ENCODE measurements around the gene ADK. TPM values are rescaled to one million over a fixed set of nuclear protein-coding genes. Genes with fewer than 3 reads are reported as not detected.

Gene ADK
- total RNA-seq, 1 experiment from 2014 or later: 159 TPM

- BruUV-seq (replicated peaks): no TSS peak
- CTCF ChIA-PET: no interaction called here
- TF ChIP-seq CTCF (conservative IDR thresholded peaks at IDR 0.05): no peak
- TF ChIP-seq EZH2 (IDR thresholded peaks at IDR 0.05; ENCODE audit: low read depth): no peak
- no peaks in the 10 kb centered on the region for H4K20me1 ChIP-seq (ENCODE audit: insufficient read depth)
- H3K36me3 ChIP-seq (ENCODE audit: low read depth): no peaks in the 10 kb centered on the region
- H3K4me1 ChIP-seq (replicated peaks; ENCODE audit: insufficient read depth): no peaks in the 10 kb centered on the region
- no peak overlapping the region for H3K27ac ChIP-seq
- H3F3A ChIP-seq (ENCODE audit: insufficient read depth, low read depth): no peaks in the 10 kb centered on the region
- H3K4me3 ChIP-seq: no peak overlapping the region
- POLR2A ChIA-PET (ENCODE audit: unreplicated experiment): no interaction called here
- no peaks in the 10 kb centered on the region for H3K9me3 ChIP-seq (ENCODE audit: insufficient read depth, low read depth)
- no peaks in the 10 kb centered on the region for H3K9me2 ChIP-seq (ENCODE audit: insufficient read depth)
- H2AFZ ChIP-seq: no peak overlapping the region
- intact Hi-C loops (cut with micrococcal nuclease; ENCODE audit: unreplicated experiment): no loop called here
- no peak for DNase-seq
- no peaks in the 10 kb centered on the region for H3K27me3 ChIP-seq (ENCODE audit: insufficient read depth, low read depth)
- no peaks in the 10 kb centered on the region for H3K79me2 ChIP-seq (ENCODE audit: low read depth)
- no peak overlapping the region for H3K4me2 ChIP-seq
Measured at GRCh38 chr10:74750848-74751274, 599.8 kb downstream of the ADK start.

GRCh38 chr10:74752371-74753040, 601.5 kb downstream of the ADK start:
- no peak overlapping the region for H2AFZ ChIP-seq
- H3K4me3 ChIP-seq: no peak overlapping the region
- DNase-seq: no peak
- no peaks in the 10 kb centered on the region for H3F3A ChIP-seq (ENCODE audit: insufficient read depth, low read depth)
- no peak for TF ChIP-seq CTCF (conservative IDR thresholded peaks at IDR 0.05)
- no peaks in the 10 kb centered on the region for H3K9me2 ChIP-seq (ENCODE audit: insufficient read depth)
- ChIA-PET POLR2A (ENCODE audit: unreplicated experiment) (interaction anchor here (0.7 kb wide), 1 partner anchor 336 kb away, joined by 4 read pairs; no protein-coding TSS in a partner anchor), CTCF (no interaction called here)
- no peaks in the 10 kb centered on the region for H3K79me2 ChIP-seq (ENCODE audit: low read depth)
- no peaks in the 10 kb centered on the region for H4K20me1 ChIP-seq (ENCODE audit: insufficient read depth)
- intact Hi-C loops (cut with micrococcal nuclease; ENCODE audit: unreplicated experiment): no loop called here
- H3K36me3 ChIP-seq (ENCODE audit: low read depth): no peaks in the 10 kb centered on the region
- no peaks in the 10 kb centered on the region for H3K27me3 ChIP-seq (ENCODE audit: insufficient read depth, low read depth)
- BruUV-seq (replicated peaks): no TSS peak
- no peak overlapping the region for H3K4me2 ChIP-seq
- H3K4me1 ChIP-seq (replicated peaks; ENCODE audit: insufficient read depth): no peaks in the 10 kb centered on the region
- no peaks in the 10 kb centered on the region for H3K9me3 ChIP-seq (ENCODE audit: insufficient read depth, low read depth)
- no peak overlapping the region for H3K27ac ChIP-seq

- Histone ChIP-seq H3K4me2 (no peak overlapping the region), H3K27me3 (ENCODE audit: insufficient read depth, low read depth) (no peaks in the 10 kb centered on the region), H3K9me2 (ENCODE audit: insufficient read depth) (no peaks in the 10 kb centered on the region), H3K79me2 (ENCODE audit: low read depth) (no peaks in the 10 kb centered on the region), H3K9me3 (ENCODE audit: insufficient read depth, low read depth) (no peaks in the 10 kb centered on the region), H3K36me3 (ENCODE audit: low read depth) (no peaks in the 10 kb centered on the region), H4K20me1 (ENCODE audit: insufficient read depth) (no peaks in the 10 kb centered on the region), H3K4me3 (no peak overlapping the region), H3F3A (ENCODE audit: insufficient read depth, low read depth) (no peaks in the 10 kb centered on the region), H3K4me1 (replicated peaks; ENCODE audit: insufficient read depth) (no peaks in the 10 kb centered on the region), H3K27ac (no peak overlapping the region), H2AFZ (no peak overlapping the region)
- TF ChIP-seq EZH2 (IDR thresholded peaks at IDR 0.05; ENCODE audit: low read depth) (no peak), CTCF (conservative IDR thresholded peaks at IDR 0.05) (no peak)
- ChIA-PET CTCF (no interaction called here), POLR2A (ENCODE audit: unreplicated experiment) (no interaction called here)
- intact Hi-C loops (cut with micrococcal nuclease; ENCODE audit: unreplicated experiment): no loop called here
- BruUV-seq (replicated peaks): no TSS peak
- DNase-seq: no peak
Measured at GRCh38 chr10:74753442-74754211, 602.6 kb downstream of the ADK start.
